Stimulated activated CD4-positive, alpha-beta T cell treated with anti-CD3 and anti-CD28 coated beads, Interleukin-1b, Interleukin-23, amount 100 ng/mL, for 24 hours (primary cell): ENCODE results near the gene MAPK8.
A peak's percentile ranks its signal among the peaks of the same experiment; 100 is the strongest.
"Not testable (repeated sequence)": the region's sequence is repeated elsewhere in the genome, so short reads cannot be mapped to it uniquely, and the experiment has no call there.

Experiments
- DNase-seq, 4 experiments: peaks; one replicate each; pipeline ENCODE4 v3.0.0-alpha.2; 2020; ENCODE audit warnings: low read depth in 4 of 4, low spot score in 1 of 4

The MAPK8 gene

DNA sequence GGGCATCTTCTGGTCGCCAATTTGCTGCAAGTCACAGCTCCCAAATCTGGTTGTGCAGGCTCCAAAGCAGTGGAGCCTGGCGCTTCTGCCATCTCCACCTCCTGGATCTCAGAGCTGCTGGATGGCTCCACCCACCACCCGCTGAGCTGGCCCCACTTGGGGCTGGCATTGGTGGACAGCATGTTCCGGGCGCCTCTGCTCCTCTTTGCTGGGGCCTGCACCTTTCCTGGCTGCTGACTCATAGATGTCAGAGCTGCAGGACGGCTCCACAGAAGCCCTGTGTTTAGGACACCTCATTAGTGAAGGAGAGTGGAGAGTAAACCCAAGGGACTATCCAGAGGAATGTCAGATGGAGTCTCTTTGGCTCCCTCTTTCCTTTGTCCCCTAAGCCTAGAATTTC, 27.4 kb downstream of the MAPK8 start:
- no peak for DNase-seq

DNA sequence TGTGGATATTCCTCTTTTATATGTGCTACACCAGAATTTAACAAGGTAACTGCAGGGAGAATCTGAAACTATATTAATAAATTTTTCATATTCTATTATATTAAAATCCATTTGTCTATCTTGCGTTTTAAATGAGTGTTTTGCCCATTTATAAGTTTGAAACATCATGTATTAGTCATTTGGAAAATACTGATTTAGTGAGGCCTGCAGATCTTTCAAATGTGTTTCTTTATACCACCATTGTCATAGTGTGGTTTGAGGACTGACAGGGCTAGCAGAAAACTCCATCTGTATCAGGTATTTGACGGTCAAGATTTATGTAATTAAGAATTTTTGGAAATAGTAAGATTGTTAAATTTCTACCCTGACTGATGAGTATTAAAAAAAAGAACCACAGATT, 29.3 kb downstream of the MAPK8 start:
- DNase-seq, result no peak

DNA sequence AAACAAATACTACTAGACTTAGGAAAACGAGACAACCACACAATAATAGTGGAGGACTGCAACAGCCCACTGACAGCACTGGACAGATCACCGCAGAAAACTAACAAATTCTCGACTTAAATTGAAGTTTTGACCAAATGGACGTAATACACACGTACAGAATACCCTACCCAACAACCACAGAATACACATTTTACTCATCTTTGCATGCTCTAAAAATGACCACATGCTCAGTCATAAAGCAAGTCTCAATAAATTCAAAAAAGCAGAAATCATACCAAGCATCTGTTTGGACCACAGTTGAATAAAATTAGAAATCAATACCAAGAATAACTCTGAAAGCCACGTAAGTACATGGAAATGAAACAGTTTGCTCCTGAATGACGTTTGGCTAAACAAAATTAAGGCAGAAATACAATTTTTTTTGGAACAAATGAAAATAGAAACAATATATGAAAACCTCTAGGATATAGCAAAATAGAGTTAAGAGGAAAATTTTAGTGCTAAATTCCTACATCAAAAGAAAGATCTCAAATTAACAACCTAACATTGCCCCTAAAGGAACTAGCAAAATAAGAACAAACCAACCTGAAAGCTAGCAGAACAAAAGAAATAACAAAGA, 30.6 kb downstream of the MAPK8 start:
- DNase-seq, result no peak

DNA sequence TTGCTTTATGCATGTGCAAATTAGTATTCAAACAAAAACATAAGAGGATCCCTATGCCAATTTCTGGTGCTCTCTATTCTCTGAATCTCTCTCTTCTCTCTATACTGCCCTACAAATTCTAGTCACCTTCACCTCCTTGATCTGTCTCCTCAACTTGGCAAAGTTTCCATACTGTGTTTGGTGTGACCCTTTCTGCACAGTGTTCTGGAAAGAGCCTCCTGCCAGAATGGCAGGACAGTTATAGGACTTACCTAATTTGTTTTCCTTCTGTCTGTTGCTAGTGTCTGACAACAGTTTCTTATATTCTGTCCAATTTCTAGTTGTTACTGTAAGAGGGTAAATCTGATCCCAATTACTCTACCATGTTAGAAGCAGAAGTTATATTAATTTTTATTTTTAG, 34.3 kb downstream of the MAPK8 start:
- DNase-seq, result no peak

DNA sequence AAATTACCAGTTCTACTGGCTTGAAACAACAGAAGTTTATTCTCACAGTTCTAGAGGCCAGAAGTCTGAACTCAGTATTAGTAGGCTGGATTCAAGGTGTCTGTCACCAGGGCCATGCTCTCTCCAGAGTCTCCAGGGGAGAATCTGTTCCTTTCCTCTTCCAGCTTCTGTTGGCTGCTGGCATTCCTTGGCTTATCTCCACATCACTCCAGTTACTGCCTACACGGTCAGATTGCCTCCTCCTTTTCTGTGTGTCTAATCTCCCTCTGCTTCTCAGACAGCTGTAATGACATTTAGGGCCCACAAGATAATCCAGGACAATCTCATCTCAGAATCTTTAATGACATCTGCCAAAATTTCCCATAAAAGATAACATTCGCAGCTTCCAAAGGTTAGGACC, 36.6 kb downstream of the MAPK8 start:
- no peak for DNase-seq

DNA sequence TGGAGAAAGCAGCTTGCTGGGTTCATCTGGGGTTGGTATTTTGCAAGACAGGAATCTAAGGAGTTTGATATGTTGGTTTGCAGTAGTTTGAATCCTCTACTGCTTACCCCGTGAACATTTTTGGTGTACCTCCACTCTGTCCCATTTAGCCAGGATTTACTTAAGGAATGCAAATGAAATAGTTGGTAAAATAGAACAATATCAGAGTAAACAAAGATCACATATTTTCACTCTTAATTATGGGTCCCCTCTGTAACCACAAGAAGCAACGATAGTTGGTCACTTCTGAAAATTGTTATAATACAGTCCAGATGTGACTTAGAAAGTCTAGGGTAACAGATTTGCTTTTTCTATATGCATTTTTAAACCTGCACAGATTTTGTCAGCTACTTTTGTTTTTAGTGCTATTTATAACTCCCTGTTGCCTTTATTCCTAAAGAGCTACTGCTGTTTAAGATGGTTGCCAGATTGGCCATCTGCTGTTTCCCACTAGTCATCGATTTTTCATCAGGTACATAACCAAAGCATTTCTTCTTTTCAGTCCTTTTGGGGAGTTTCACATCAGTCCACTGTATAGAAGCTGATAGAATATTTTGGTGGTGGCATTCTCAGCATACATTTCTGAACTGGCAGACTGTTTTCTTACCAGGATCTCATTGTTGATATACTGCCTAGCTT, 37.6 kb downstream of the MAPK8 start:
- DNase-seq, result no peak

DNA sequence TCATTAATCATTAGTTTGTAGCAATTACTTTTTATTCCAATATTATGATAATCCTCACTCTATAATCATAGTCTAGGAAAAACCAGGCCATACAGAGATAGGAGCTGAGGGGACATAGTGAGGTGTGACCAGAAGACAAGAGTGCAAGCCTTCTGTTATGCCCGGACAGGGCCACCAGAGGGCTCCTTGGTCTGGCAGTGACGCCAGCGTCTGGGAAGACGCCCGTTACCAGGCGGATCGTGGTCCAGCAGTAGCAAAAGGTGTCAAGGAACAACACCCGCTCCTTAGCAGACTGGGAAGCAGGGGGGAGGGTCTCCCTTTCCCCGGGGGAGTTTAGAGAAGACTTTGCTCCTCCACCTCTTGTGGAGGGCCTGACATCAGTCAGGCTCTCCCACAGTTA, 39.8 kb downstream of the MAPK8 start:
- DNase-seq, result not testable (repeated sequence)

DNA sequence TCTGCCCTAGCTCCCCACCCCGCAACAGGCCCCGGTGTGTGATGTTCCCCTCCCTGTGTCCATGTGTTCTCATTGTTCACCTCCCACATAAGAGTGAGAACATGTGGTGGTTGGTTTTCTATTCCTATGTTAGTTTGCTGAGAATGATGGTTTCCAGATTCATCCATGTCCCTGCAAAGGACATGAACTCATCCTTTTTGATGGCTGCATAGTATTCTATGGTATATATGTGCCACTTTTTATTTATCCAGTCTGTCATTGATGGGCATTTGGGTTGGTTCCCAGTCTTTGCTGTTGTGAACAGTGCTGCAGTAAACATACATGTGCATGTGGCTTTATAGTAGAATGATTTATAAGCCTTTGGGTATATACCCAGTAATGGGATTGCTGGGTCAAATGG, 41.1 kb downstream of the MAPK8 start:
- DNase-seq, result not testable (repeated sequence)

DNA sequence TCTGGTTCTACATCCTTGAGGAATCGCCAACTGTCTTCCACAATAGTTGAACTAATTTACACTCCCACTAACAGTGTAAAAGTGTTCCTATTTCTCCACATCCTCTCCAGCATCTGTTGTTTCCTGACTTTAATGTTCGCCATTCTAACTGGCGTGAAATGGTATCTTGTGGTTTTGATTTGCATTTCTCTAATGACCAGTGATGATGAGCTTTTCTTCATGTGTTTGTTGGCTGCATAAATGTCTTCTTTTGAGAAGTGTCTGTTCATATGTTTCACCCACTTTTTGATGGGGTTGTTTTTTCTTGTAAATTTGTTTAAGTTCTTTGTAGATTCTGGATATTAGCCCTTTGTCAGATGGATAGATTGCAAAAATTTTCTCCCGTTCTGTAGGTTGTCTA, 41.5 kb downstream of the MAPK8 start:
- not testable (repeated sequence) for DNase-seq

DNA sequence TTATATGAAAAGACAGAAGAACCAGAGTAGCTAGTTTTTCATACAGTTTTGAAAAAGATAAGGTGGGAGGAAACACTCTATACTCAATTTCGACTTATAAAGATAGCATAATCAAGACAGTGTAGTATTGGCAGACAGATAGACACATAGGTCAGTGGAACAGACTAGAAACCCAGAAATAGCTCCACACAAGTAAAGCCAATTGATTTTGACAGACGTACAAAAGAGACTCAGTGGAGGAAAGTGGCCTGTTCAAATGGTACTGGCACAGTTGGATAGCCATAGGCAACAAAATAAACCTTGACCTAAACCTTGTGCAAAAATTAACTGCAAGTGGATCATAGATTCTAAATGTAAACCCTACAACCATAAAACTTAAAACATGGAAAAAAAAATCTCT, 46.8 kb downstream of the MAPK8 start:
- DNase-seq, result no peak

DNA sequence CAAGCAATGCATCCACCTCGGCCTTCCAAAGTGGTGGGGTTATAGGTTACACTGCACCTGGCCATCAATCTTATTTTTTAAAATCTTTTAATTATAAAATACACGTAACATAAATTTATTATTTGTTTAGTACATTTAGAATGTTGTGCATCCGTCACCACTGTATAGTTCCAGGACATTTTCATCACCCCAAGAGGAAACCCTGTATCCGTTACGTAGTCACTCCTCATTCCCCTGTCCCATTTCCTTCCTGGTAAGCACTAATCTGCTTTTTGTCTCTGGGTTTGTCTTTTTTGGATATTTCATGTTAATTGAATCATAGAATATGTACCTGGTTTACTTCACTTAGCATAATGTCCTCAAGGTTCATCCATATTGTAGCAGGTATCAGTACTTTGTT, 51.2 kb downstream of the MAPK8 start:
- DNase-seq, result no peak

DNA sequence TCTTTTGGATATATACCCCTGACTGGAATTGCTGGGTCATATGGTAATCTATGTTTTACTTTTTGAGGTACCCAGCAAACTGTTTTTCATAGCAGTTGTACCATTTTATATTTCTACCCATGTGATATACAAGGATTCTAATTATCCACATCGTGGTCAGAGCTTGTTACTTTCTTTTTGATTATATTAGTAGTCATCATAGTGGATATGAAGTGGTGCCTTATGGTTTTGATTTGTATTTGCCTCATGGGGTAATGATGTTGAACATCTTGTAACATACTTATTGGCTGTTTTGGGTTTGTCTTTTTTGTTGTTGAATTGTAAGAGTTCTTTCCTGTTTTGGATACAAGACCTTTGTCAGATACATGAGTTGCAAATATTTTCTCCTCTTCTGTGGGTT, 51.7 kb downstream of the MAPK8 start:
- DNase-seq, result no peak

DNA sequence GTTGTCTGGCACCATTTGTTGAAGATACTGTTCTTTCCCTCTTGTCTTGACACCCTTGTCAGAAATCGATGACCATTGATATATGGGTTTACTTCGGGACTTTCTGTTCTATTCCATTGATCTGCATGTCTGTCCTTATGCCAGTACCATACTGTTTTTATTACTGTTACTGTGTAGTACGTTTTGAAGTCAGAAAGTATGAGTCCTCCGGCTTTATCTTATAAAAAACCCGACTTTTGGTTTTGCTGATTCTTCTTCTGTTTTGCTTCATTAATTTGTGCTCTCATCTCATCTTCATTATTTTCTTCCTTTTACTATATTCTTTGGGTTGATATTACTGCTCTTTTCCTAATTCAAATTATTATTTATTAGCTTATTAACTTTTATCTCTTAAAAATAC, 52.4 kb downstream of the MAPK8 start:
- no peak for DNase-seq

DNA sequence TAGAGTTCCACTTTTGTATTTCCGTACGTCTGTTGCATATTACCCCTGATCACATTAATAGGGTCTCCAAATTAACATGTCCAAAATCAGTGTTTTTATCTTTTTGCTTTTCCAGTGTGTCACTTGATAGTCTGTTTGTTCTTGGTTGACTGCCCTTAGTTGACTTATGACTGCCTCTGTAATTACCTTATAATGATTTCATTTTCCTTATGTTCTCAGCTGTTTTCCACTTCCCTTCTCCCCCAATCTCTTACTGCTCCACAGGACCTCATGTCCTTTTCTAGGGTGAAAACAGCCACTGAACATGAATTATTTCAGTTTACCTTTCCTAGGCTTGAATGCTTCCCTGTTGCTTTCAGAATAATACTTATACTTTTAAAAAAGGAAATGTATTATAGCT, 54.7 kb downstream of the MAPK8 start:
- no peak for DNase-seq

DNA sequence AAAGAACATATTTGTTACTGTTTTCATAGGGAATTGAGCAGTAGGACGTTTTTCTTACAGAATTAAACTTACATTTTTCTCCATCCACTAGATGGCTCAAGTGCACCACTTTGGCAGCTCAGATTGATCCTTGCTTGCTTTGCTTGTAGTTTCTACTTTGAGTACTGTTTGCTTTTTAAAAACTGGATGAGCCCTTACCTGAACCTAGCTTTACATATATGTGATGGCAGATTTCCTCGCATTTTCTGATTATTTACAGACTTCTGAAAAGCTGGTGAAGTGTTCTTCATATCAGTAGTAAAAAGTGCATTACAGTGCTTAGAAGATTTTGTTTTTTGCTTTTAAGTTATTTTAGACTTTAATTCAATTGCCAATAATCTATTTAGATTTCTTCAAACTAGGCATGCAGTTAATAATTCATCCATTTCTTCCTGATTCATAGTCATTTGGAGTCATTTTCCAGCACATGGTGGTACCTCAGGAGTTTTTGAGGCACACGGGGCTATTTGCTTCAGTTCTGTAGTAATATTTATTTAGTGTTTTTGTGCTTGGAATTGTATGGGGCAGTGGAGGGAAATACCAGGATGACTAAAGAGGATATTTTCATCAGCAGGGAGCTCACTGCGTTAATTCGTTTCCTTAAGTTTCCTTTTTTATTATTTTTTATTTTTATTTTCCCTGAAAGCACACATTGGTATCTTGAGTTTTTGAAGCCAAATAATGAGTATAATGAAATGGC, 57.3 kb downstream of the MAPK8 start:
- DNase-seq, result peak in 2 of 4 experiments; percentile 2 to 4

DNA sequence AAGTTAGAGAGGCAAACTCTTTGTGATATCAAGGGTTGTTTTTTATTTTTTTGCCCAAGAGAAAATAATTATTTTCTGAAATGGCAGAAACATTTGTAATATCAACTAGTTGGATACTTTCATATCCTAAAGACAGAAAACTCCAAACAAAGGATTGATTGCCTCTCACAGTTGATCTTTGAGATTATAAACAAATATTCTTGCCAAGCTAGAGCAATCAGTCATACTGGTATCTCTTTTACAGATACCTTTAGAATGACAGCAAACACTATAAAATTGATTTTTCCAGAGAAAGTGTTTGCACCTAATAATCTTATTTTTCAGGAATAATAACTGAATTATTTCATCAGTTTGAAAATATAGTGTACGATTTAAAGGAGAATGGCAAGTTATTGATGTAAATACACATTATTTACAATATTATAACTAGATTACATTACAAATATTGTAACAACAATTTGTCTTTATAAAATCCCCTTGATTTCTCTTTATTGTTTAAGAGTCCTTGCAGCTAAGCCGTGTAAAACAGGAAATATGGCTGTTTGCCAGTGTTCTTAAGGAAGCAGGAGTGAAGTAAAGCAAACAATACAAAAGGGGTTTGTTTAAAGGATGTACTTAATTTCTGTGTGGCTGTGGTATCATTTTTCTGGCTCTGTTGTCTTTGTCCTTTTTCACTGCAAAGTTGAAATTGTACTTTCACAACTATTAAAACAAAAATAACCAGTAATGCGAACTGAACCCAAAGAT, 58.4 kb downstream of the MAPK8 start:
- DNase-seq, result no peak

DNA sequence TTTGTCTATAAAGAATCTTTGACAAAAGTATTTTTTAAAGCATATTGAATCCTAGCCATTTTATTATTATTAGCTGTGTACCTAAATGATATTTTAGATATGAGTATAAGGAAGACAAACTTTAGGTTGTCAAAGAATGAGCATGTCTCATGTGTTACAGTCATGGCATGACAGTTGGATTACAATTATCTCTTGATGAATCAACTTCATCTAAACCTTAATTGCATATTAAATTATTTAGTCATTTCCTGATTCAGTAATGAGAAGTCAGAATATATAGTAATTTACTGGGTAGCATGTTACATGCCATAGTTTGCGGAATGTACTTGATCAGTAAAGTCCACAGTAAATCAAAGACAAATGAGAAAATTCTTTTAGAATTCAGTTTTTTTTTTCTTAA, 59.2 kb downstream of the MAPK8 start:
- no peak for DNase-seq

DNA sequence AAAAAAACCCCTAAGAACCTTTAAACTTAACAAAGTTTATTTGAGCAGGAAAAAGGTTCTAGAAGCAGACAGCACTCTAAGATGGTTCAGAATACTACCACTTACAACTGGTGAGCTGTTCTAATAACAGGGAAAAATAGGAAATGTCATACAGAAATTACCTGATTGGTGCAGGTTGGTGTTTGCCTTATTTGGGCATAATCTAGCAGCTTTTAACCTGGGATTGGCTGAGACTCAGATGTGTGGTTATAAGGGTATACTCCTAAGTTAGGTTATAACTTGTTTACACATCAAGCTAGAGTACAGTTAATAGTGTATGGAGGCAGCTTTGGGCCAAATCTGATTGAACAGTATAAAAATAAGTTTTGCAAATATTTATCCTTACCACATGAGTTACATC, 59.8 kb downstream of the MAPK8 start:
- no peak for DNase-seq

DNA sequence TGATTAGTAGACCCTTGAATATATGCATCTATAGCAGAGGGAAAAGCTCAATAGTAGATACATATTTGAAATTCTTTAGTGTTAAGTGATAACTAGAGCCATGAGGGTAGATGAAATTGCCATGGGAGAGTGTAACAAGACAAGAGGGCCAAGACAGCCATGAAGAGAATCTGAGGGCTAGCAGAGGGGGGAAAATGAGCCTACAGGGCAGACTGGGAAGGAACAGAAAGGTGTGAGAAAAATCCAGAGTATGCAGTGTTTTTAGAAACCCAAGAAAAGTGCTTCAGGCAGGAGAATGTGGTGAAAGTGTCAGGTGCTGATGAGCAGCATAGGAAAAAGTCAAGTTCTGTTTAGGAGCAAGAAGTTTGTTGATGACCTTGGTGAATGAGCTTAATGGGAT, 63.0 kb downstream of the MAPK8 start:
- DNase-seq, result no peak

DNA sequence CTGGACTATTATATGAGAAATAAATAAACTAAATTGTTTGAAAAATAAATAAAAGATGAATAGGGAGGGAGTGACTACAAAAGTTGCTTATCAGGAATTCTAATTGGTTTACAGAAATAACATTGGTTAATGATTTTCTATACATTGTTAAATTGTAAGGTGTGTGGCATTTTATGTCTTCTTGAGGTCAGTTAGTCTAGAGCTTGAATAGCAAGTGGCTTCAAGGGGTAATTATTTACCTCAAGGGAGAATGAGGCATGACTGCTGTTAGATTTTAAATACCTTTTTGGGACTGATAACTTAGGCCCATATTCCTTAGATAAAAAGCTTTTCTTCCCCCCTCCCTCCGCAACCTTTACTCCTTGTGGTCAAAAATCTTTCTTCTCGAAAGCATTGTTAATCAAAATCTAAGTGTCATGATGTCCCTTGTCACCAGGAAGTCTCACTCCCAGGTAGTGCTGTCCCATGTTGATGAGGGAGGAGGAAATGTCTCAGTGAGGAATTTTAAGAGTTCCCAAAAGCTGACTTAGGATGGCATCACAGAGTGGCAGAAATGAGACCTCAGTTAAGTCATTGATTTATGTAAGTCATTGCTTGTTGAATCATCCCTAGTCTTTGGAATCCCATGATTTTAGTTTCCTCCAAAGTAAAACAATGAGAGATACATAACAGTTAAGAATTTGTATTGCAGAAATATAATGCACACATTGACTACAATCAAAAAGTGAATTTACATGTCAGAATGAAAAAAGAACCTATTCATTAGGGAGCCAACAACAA, 71.5 kb downstream of the MAPK8 start:
- no peak for DNase-seq

DNA sequence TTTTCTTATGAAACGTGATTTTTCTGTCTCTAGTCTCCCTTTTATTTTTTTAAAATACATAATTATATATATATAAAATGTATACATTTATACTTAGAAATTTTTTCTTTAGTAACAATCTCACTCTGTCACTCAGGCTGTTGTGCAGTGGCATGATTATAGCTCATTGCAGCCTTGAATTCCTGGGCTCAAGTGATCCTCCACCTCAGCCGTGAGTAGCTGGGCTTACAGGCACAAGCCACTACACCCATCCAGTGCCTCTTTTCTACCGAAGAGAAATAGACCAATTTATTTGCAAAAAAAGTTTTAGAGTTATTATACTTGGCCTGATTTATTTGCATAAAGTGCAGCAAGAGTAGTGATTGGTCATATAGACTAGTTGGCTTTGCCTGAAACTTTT, 72.2 kb downstream of the MAPK8 start:
- DNase-seq, result no peak
